Neural cell (in vitro differentiated cells): ENCODE data around the gene HNRNPH2.

ENCODE experiments used
- EP300 ChIP-seq: fragments of 450-650 bp; conservative IDR thresholded peaks from 2 replicates; pipeline ENCODE4 v1.6.1; 2014; ENCODE audit warnings: antibody characterized with exemption, mild to moderate bottlenecking, moderate library complexity; ENCODE audit not compliant: poor library complexity, severe bottlenecking
- RAD21 ChIP-seq: fragments of 450-650 bp; conservative IDR thresholded peaks from 2 replicates; pipeline ENCODE4 v1.6.1; 2014; ENCODE audit warnings: antibody characterized with exemption, mild to moderate bottlenecking, moderate library complexity
- TF ChIP-seq, protein P1 (sequence below): fragments of 450-650 bp; IDR thresholded peaks from 2 replicates; pipeline ENCODE4 v1.5.1; 2014; ENCODE audit warnings: antibody characterized with exemption, mild to moderate bottlenecking, moderate library complexity; ENCODE audit not compliant: poor library complexity, severe bottlenecking

DNA sequence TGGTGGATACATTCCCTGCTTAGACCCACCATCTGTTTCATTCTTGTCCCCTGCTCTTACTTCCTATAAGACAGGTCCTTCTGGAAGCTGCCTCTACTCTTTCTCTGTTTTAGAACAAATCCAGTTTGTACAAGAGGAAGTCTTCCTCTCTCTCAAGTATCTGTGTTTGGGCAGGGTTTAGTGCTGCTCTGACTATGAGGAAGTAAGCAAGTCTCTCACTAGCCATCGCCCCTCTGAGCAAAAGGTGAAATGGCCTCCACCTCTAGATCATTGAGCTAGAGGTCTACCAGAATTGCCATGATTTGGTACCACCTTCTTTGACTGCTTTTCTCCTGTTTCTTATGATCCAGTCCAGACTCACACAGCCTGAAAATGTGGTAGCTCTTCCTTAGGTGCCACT, 30.5 kb upstream of the HNRNPH2 start:
- TF ChIP-seq, protein P1, sequence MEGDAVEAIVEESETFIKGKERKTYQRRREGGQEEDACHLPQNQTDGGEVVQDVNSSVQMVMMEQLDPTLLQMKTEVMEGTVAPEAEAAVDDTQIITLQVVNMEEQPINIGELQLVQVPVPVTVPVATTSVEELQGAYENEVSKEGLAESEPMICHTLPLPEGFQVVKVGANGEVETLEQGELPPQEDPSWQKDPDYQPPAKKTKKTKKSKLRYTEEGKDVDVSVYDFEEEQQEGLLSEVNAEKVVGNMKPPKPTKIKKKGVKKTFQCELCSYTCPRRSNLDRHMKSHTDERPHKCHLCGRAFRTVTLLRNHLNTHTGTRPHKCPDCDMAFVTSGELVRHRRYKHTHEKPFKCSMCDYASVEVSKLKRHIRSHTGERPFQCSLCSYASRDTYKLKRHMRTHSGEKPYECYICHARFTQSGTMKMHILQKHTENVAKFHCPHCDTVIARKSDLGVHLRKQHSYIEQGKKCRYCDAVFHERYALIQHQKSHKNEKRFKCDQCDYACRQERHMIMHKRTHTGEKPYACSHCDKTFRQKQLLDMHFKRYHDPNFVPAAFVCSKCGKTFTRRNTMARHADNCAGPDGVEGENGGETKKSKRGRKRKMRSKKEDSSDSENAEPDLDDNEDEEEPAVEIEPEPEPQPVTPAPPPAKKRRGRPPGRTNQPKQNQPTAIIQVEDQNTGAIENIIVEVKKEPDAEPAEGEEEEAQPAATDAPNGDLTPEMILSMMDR = no peak
- TF ChIP-seq EP300 = no peak
- TF ChIP-seq RAD21 = no peak
